Right ventricle myocardium superior (tissue), 1 donor: ENCODE measurements around the gene MRTFB. TPM values are rescaled to one million over a fixed set of nuclear protein-coding genes. Genes with fewer than 3 reads are reported as not detected.

Experiments
- ATAC-seq: fragments of 200-7000 bp; cut with Tn5 transposase; one replicate; pipeline ENCODE4 v1.9.1; 2020; ENCODE audit warnings: mild to moderate bottlenecking; ENCODE audit not compliant: poor library complexity
- DNase-seq: peaks from one replicate; pipeline ENCODE4 v3.0.0-alpha.2; 2020
- intact Hi-C: fragments of 100-400 bp; cut with DNase I; formaldehyde crosslinking; loops from one replicate; pipeline ENCODE4 v1.11.2; 2022
- total RNA-seq: library from RNA; stranded (reverse); fragmentation: NEBNext Ultra II Directional; extraction: Animal tissue kit (Norgen Biotek cat#: 25700); gene quantifications from one replicate; pipeline ENCODE4 v1.2.1, GENCODE V29; 2021
- donor health status: DM: no; HTN: yes; CAD: no; lungs with severe emphysema.

The MRTFB gene
- total RNA-seq, 1 donor from 2014 or later = 22.1 TPM

- ATAC-seq = peak; percentile 45
- intact Hi-C loops = loop anchor here (10.0 kb wide), 1 partner anchor 362 kb away; the partner anchor contains the start of gene ERCC4
- peak; percentile 48 for DNase-seq
Observed at GRCh38 chr16:14286368-14287230, 215.5 kb downstream of the MRTFB start.

DNA sequence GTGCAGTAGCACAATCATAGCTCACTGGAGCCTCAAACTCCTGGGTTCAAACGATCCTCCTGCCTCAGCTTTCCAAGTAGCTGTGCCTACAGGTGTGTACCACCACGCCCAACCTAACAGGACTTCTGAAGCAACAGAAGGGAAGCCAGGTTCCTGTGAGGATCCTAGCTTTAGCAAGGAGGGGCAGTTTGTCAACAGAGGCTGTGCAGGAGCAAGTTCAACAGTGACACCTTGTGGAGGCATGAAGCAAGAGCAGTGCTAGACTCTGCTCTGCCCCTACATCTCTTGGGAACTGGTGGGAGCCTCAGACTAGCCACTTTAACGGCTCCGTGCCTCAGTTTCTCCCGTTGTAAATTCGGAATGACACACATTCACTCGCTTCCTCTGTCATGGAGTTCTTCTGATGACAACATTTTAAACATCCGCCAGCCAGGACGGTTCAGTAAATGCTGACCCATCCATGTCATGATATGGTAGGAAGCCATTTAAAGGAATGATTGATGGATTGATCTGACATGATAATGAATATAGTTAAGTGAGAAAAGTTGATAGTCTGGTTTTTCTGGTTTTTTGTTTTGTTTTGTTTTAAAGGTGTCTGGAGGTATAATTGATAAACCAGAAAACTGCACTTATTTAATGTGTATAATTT is 218.7 kb downstream of the MRTFB start:
- ATAC-seq (no peak), DNase-seq (no peak)
- intact Hi-C loops = loop anchor here (10.0 kb wide), 1 partner anchor 365 kb away; the partner anchor contains the start of gene ERCC4

DNA sequence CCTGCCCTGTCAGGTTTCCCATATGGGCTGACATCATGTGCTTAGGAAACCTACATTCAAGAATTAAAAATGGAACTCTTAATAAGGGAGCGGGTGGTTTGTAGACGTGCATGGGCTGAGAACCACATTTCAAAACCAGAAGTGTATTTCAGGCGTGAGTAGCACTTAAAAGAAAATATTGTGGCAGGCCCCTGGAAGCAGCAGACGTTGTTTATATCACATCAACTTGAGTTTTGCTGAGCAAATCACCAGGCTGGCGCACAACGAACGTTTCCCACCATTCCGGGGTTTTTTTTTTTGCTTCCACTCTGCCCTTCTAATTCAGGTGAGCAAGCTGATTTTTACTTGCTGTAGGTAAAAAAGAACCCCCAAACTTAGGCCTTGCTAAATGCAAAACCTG is 220.2 kb downstream of the MRTFB start:
- intact Hi-C loops = no loop called here
- no peak for ATAC-seq
- no peak for DNase-seq

GRCh38 chr16:14292051-14292825 is 221.1 kb downstream of the MRTFB start:
- ATAC-seq (no peak), DNase-seq (no peak)
- intact Hi-C loops = no loop called here

- DNase-seq (no peak), ATAC-seq (no peak)
- intact Hi-C loops = no loop called here
Observed at GRCh38 chr16:14296663-14297062, 225.5 kb downstream of the MRTFB start.

DNA sequence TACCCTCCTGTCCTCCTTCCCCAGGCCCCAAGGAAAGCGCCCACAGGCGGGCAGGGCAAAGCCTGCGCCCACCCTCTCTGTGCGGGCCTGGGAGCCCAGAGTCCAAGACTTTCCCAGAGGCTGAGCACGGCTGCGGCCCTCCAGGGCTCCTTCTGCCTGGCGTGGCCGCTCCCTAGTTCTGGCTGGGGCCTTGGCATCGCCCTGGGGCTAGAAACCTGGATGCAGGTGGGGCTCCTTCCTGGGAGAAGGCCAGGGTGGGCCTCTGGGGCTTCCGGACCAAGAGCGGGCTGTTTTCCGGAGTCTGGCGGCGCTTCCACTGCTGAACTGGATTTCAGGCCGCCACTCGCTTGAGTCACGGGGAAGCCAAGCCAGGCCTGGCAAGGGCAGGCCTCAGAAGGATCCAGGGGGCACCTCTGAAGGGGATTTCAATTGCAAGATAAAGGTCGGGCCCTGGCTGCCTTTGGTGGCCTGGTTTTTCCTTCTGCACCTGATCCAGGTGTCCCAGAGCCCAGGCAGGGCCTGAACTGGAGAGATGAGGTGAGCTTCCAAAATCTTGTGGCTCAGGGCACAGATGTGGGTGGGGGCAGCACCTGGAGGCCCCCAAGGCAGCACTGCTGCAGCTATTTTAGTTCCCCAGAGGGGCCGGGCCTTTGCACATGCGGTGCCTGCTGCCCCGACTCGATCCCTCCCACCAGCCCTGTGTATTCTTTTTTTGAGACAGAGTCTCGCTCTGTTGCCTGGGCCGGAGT is 227.4 kb downstream of the MRTFB start:
- no peak for DNase-seq
- intact Hi-C loops = no loop called here
- no peak for ATAC-seq

- intact Hi-C loops = loop anchor here (2.0 to 10.0 kb wide), 3 partner anchors 94 to 228 kb away; no protein-coding TSS in a partner anchor
- ATAC-seq = peak; percentile 79
- DNase-seq = peak; percentile 76
Observed at GRCh38 chr16:14300705-14301168, 229.6 kb downstream of the MRTFB start.

DNA sequence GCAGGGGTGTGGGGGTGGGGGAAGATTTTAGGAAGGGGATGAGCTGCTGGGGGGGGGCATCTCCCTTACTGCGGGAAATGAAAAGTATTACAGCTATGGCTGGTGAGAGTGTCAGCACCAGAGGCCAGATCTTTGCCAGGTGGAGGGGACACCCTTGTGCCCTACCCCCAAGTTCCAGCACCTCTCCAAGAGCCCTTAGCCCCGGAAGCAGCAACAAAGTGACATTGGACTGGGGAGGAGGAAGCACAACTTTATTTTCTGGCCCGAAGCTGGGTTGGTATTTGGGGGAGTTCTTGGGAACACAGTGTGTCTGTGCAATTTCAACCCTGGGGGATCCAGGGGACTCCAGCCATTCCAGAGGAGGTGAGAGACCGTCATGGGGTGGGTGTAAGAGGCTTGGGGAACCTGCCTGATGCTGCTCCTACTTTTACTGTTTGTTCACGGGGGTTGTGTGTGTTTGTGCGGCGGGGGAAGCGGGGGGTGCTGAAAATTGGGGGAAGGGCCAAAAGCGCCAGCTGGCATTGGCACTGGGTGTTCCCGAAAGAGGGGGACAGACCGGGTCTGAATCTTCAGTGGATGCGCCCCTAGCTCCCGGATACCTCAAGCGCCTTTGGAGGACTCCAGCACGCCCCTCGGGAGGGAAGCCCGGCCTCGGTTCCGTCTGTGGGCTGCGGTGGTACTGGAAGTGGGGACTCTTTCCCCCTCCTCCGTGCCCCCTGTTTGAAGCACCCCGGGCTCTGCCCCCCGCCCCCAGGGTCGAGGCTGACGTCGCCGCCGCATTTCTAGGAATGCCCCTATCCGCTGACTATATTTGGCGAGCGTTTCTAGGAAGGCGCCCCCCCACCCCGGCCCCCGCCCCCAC is 230.3 kb downstream of the MRTFB start:
- ATAC-seq (peak; percentile 32), DNase-seq (peak; percentile 57)
- intact Hi-C loops = loop anchor here (2.0 to 10.0 kb wide), 3 partner anchors 93 to 227 kb away; no protein-coding TSS in a partner anchor

DNA sequence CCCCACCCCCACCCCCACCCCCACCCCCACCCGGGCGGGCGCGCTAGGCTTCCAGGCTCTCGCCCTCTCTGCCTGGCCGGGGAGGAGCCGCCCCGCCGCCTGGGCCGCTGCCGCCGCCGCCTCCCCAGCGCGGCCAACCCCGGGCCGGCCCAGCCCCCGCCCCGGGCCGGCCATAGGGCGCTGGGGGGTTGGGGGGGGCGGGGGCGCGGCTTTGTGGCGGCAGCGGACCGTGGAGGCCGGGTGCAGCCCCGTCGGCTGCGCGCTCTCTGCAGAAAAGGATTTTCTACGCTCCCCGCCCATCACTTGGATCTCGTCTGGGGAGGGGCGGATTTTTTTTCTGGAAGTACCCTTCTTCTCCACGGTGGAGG is 230.9 kb downstream of the MRTFB start:
- intact Hi-C loops = loop anchor here (10.0 kb wide), 2 partner anchors 93 to 183 kb away; no protein-coding TSS in a partner anchor
- DNase-seq (peak; percentile 75), ATAC-seq (peak; percentile 82)

GRCh38 chr16:14302399-14303181 is 231.5 kb downstream of the MRTFB start:
- intact Hi-C loops = loop anchor here (10.0 kb wide), 2 partner anchors 92 to 182 kb away; no protein-coding TSS in a partner anchor
- ATAC-seq (peak; percentile 25), DNase-seq (peak; percentile 56)

DNA sequence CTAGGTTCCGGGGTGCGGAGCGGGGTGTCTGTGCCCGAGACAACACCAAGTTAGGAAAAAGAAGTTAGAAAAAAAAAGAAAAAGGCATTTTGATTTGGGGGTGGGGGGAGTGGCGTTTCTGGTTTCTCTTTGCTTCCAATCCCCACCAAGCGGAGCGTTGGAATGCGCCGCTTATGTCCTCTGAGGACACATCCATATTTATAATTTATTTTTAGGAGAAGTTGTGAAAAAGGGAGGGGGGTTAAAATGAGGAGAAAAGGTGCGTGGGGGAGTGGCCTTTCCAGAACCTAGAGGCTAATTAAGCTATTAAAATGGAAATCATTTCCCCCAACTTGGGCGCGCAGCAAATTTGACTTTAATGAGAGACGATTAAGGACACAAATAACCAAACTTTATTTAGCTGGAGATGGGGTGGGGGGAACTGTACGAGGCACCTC is 232.1 kb downstream of the MRTFB start:
- intact Hi-C loops = loop anchor here (10.0 kb wide), 2 partner anchors 92 to 182 kb away; no protein-coding TSS in a partner anchor
- DNase-seq = no peak
- ATAC-seq = no peak

GRCh38 chr16:14303639-14304394 is 232.7 kb downstream of the MRTFB start:
- intact Hi-C loops = loop anchor here (10.0 kb wide), 2 partner anchors 91 to 181 kb away; no protein-coding TSS in a partner anchor
- DNase-seq (no peak), ATAC-seq (no peak)

DNA sequence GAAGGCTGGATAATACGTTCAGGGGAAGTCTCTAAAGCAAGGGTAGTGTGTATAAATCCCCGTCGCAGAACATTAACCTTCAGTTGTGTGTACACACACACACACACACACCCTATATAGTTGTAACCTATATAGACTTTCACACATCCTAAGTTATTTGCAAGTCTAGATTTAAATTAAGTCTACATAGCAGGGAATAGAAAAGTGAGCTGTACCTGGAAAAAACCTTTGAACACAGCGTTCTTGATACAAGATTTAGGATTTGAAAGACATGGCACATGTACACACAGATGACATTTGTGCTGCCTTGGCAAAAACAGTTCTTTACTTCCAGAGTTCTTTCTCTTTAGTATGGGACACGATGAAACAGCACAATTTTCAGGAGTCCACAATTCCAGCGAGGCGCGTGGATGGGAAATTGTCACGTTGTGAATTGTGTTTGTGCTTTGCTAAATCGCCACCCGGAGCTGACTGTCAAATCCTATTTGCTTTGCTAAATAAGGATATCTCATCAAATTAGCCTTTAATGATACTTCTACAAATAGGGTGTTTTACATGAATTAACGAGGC is 233.9 kb downstream of the MRTFB start:
- ATAC-seq (no peak), DNase-seq (no peak)
- intact Hi-C loops = loop anchor here (10.0 kb wide), 2 partner anchors 90 to 180 kb away; no protein-coding TSS in a partner anchor

GRCh38 chr16:14306485-14307058 is 235.5 kb downstream of the MRTFB start:
- intact Hi-C loops = loop anchor here (10.0 kb wide), 2 partner anchors 88 to 178 kb away; no protein-coding TSS in a partner anchor
- ATAC-seq = no peak
- no peak for DNase-seq

DNA sequence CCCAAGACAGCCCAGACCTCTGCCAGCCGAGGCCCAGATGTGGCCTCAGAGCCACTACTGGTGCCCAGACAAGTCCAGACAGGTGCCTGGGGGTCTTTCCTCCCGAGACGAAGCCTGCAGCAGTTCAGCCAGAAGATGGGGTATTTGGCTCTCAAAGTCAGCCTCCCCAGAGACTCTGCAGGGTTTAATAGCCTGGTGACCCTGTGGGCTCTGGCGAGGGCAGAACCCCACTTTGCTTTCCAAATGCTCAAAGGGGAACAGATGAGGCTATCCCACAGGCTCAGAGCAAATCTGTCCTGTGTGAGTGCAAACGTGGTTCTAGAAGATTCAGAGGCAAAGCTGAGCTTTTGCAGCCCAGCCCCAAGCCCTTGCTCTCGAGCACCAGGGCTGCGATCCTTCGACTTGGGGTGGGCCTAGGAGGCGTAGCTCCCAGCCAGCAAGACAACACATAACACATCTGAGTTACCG is 236.0 kb downstream of the MRTFB start:
- intact Hi-C loops = loop anchor here (10.0 kb wide), 2 partner anchors 88 to 178 kb away; no protein-coding TSS in a partner anchor

More for the DNA sequence above, 236.0 kb downstream of the MRTFB start:
- ATAC-seq = no peak
- no peak for DNase-seq
